Measurements from ENCODE around the gene TECTB.

GRCh38 chr10:112299456-112299855, 16.3 kb downstream of the TECTB start:
- TF ChIP-seq CTCF (IDR thresholded peaks at IDR 0.05) (no peak), POLR2A (IDR thresholded peaks at IDR 0.05) (no peak)

All from right lobe of liver (tissue), 4 donors.